ENCODE data around the gene RIMBP2.
"Not testable (repeated sequence)": the region's sequence is repeated elsewhere in the genome, so short reads cannot be mapped to it uniquely, and the experiment has no call there.

Gene RIMBP2

DNA sequence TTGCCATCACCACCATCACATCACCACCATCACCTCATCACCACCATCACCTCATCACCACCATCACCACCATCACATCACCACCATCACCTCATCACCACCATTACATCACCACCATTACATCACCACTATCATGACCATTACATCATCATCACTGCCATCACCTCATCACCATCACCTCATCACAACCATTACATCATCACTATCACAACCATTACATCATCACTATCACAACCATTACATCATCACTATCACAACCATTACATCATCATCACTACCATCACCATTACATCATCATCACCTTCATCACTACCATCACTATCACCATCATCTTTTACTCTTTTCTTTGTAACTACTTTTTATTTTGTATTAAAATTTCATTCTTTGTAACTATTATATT, 131.6 kb downstream of the RIMBP2 start:
- not testable (repeated sequence) for H3K27me3 ChIP-seq (ENCODE audit: control insufficient read depth in 1 of 2, insufficient read depth in 2 of 2, low read length in 2 of 2); H3K4me3 ChIP-seq (ENCODE audit: low read depth in 1 of 2, low read length in 2 of 2); H3K9me3 ChIP-seq (ENCODE audit: low read length); H3K36me3 ChIP-seq (ENCODE audit: insufficient read depth, low read length); H3K27ac ChIP-seq (ENCODE audit: low read depth, low read length); H3K9ac ChIP-seq (ENCODE audit: low read length); H3K4me1 ChIP-seq (ENCODE audit: insufficient read depth, low read length)

DNA sequence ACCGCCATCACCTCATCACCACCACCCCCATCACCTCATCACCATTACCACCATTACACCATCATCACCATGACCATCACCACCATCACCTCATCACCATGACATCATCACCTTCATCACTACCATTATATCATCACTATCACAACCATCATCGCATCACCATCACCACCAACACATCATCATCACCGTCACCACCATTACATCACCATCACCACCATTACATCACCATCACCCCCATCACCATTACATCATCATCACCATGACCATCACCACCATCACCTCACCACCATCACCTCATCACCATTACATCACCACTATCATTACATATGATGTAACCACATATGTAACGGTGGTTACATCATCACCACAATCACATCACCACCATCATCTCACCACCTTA, 132.3 kb downstream of the RIMBP2 start:
- Histone ChIP-seq H3K9ac (ENCODE audit: low read length) (no peak overlapping the region), H3K27me3 (ENCODE audit: control insufficient read depth in 1 of 2, insufficient read depth in 2 of 2, low read length in 2 of 2) (no peaks in the 10 kb centered on the region), H3K36me3 (ENCODE audit: insufficient read depth, low read length) (no peaks in the 10 kb centered on the region), H3K4me1 (ENCODE audit: insufficient read depth, low read length) (no peaks in the 10 kb centered on the region), H3K4me3 (ENCODE audit: low read depth in 1 of 2, low read length in 2 of 2) (no peak overlapping the region), H3K27ac (ENCODE audit: low read depth, low read length) (no peak overlapping the region), H3K9me3 (ENCODE audit: low read length) (no peaks in the 10 kb centered on the region)

DNA sequence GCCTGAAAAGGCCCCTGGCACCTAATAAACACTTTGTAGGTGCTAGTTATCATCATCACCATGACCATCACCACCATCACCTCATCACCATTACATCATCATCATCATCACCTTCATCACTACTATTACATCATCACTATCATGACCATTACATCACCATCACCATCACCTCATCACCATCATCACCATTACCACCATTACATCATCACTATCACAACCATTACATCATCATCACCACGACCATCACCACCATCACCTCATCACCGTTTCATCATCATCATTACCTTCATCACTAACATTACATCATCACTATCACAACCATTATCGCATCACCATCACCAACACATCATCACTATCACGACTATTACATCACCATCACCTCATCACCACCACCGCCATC, 132.8 kb downstream of the RIMBP2 start:
- H3K9me3 ChIP-seq (ENCODE audit: low read length) = no peaks in the 10 kb centered on the region
- H3K4me3 ChIP-seq (ENCODE audit: low read depth in 1 of 2, low read length in 2 of 2) = no peak overlapping the region
- no peaks in the 10 kb centered on the region for H3K4me1 ChIP-seq (ENCODE audit: insufficient read depth, low read length)
- no peak overlapping the region for H3K9ac ChIP-seq (ENCODE audit: low read length)
- no peaks in the 10 kb centered on the region for H3K36me3 ChIP-seq (ENCODE audit: insufficient read depth, low read length)
- H3K27ac ChIP-seq (ENCODE audit: low read depth, low read length) = no peak overlapping the region
- H3K27me3 ChIP-seq (ENCODE audit: control insufficient read depth in 1 of 2, insufficient read depth in 2 of 2, low read length in 2 of 2) = no peaks in the 10 kb centered on the region

GRCh38 chr12:130582286-130582685, 133.8 kb downstream of the RIMBP2 start:
- H3K27ac ChIP-seq (ENCODE audit: low read depth, low read length) = no peak overlapping the region
- H3K27me3 ChIP-seq (ENCODE audit: control insufficient read depth in 1 of 2, insufficient read depth in 2 of 2, low read length in 2 of 2) = no peaks in the 10 kb centered on the region
- no peaks in the 10 kb centered on the region for H3K4me1 ChIP-seq (ENCODE audit: insufficient read depth, low read length)
- no peak overlapping the region for H3K4me3 ChIP-seq (ENCODE audit: low read depth in 1 of 2, low read length in 2 of 2)
- H3K36me3 ChIP-seq (ENCODE audit: insufficient read depth, low read length) = no peaks in the 10 kb centered on the region
- no peak overlapping the region for H3K9ac ChIP-seq (ENCODE audit: low read length)
- H3K9me3 ChIP-seq (ENCODE audit: low read length) = no peaks in the 10 kb centered on the region

GRCh38 chr12:130581782-130582181, 134.3 kb downstream of the RIMBP2 start:
- Histone ChIP-seq H3K36me3 (ENCODE audit: insufficient read depth, low read length) (no peaks in the 10 kb centered on the region), H3K27me3 (ENCODE audit: control insufficient read depth in 1 of 2, insufficient read depth in 2 of 2, low read length in 2 of 2) (no peaks in the 10 kb centered on the region), H3K4me1 (ENCODE audit: insufficient read depth, low read length) (no peaks in the 10 kb centered on the region), H3K4me3 (ENCODE audit: low read depth in 1 of 2, low read length in 2 of 2) (no peak overlapping the region), H3K9ac (ENCODE audit: low read length) (no peak overlapping the region), H3K27ac (ENCODE audit: low read depth, low read length) (no peak overlapping the region), H3K9me3 (ENCODE audit: low read length) (no peaks in the 10 kb centered on the region)

DNA sequence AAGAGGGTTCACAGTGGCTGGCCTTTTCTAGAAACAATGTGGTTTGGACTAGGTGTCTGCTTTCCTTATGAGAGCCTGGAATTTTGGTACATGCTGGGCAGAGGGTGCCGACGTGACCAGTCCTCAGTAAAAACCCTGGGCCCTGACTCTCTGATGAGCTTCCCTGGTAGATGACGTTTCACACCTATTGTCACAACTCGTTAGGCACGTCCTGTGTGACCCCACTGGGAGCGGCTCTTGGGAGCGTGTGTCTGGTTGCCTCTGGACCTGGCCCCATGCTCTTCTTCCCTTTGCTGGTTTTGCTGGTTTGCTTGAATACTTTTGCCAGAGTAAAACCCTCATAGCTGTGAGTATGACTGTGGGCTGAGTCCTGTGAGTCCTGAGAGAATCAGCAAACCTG, 136.9 kb downstream of the RIMBP2 start:
- Histone ChIP-seq H3K27ac (ENCODE audit: low read depth, low read length) (no peak overlapping the region), H3K4me1 (ENCODE audit: insufficient read depth, low read length) (no peaks in the 10 kb centered on the region)

GRCh38 chr12:130577351-130577750, 138.7 kb downstream of the RIMBP2 start:
- no peak overlapping the region for H3K9ac ChIP-seq (ENCODE audit: low read length)
- no peaks in the 10 kb centered on the region for H3K36me3 ChIP-seq (ENCODE audit: insufficient read depth, low read length)
- H3K27me3 ChIP-seq (ENCODE audit: control insufficient read depth in 1 of 2, insufficient read depth in 2 of 2, low read length in 2 of 2) = no peaks in the 10 kb centered on the region
- no peak overlapping the region for H3K27ac ChIP-seq (ENCODE audit: low read depth, low read length)
- H3K4me3 ChIP-seq (ENCODE audit: low read depth in 1 of 2, low read length in 2 of 2) = no peak overlapping the region
- no peaks in the 10 kb centered on the region for H3K4me1 ChIP-seq (ENCODE audit: insufficient read depth, low read length)
- no peaks in the 10 kb centered on the region for H3K9me3 ChIP-seq (ENCODE audit: low read length)

More for the DNA sequence above, 136.9 kb downstream of the RIMBP2 start:
- Histone ChIP-seq H3K9ac (ENCODE audit: low read length) (no peak overlapping the region), H3K27me3 (ENCODE audit: control insufficient read depth in 1 of 2, insufficient read depth in 2 of 2, low read length in 2 of 2) (no peaks in the 10 kb centered on the region), H3K9me3 (ENCODE audit: low read length) (no peaks in the 10 kb centered on the region), H3K4me3 (ENCODE audit: low read depth in 1 of 2, low read length in 2 of 2) (no peak overlapping the region), H3K36me3 (ENCODE audit: insufficient read depth, low read length) (no peaks in the 10 kb centered on the region)

GRCh38 chr12:130576371-130576816, 139.7 kb downstream of the RIMBP2 start:
- H3K9me3 ChIP-seq (ENCODE audit: low read length) = no peaks in the 10 kb centered on the region
- no peak overlapping the region for H3K9ac ChIP-seq (ENCODE audit: low read length)
- no peak overlapping the region for H3K27ac ChIP-seq (ENCODE audit: low read depth, low read length)

GRCh38 chr12:130574402-130574801, 141.7 kb downstream of the RIMBP2 start:
- no peaks in the 10 kb centered on the region for H3K9me3 ChIP-seq (ENCODE audit: low read length)
- H3K9ac ChIP-seq (ENCODE audit: low read length) = no peak overlapping the region
- H3K4me1 ChIP-seq (ENCODE audit: insufficient read depth, low read length) = no peaks in the 10 kb centered on the region
- no peak overlapping the region for H3K4me3 ChIP-seq (ENCODE audit: low read depth in 1 of 2, low read length in 2 of 2)
- no peak overlapping the region for H3K27ac ChIP-seq (ENCODE audit: low read depth, low read length)
- no peaks in the 10 kb centered on the region for H3K36me3 ChIP-seq (ENCODE audit: insufficient read depth, low read length)
- H3K27me3 ChIP-seq (ENCODE audit: control insufficient read depth in 1 of 2, insufficient read depth in 2 of 2, low read length in 2 of 2) = no peaks in the 10 kb centered on the region

More at GRCh38 chr12:130576371-130576816, 139.7 kb downstream of the RIMBP2 start:
- no peaks in the 10 kb centered on the region for H3K36me3 ChIP-seq (ENCODE audit: insufficient read depth, low read length)
- H3K4me1 ChIP-seq (ENCODE audit: insufficient read depth, low read length) = no peaks in the 10 kb centered on the region
- no peaks in the 10 kb centered on the region for H3K27me3 ChIP-seq (ENCODE audit: control insufficient read depth in 1 of 2, insufficient read depth in 2 of 2, low read length in 2 of 2)
- H3K4me3 ChIP-seq (ENCODE audit: low read depth in 1 of 2, low read length in 2 of 2) = no peak overlapping the region

DNA sequence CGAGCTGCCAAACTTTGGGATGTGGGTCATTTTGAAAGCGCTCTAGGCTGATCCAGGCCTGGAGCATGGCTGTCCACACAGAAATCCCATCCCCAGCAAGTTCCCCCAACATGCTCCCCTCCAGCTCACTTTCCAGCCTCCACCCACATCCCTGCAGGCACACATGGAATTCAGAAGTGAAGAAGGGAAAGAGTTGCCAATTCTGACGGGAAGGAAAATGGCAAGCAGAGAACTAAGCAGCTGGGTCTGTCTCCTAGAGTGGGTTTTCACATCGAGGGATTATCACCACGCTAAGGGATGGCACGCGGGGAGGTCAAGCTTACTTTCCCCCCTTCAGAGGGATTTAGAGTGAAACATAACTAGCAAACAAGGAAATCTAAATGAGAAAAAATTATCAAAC, 142.3 kb downstream of the RIMBP2 start:
- Histone ChIP-seq H3K9ac (ENCODE audit: low read length) (no peak overlapping the region), H3K4me1 (ENCODE audit: insufficient read depth, low read length) (no peaks in the 10 kb centered on the region), H3K27me3 (ENCODE audit: control insufficient read depth in 1 of 2, insufficient read depth in 2 of 2, low read length in 2 of 2) (no peaks in the 10 kb centered on the region), H3K4me3 (ENCODE audit: low read depth in 1 of 2, low read length in 2 of 2) (no peak overlapping the region), H3K36me3 (ENCODE audit: insufficient read depth, low read length) (no peaks in the 10 kb centered on the region), H3K9me3 (ENCODE audit: low read length) (no peaks in the 10 kb centered on the region), H3K27ac (ENCODE audit: low read depth, low read length) (no peak overlapping the region)

GRCh38 chr12:130573235-130573634, 142.9 kb downstream of the RIMBP2 start:
- no peaks in the 10 kb centered on the region for H3K27me3 ChIP-seq (ENCODE audit: control insufficient read depth in 1 of 2, insufficient read depth in 2 of 2, low read length in 2 of 2)
- no peak overlapping the region for H3K27ac ChIP-seq (ENCODE audit: low read depth, low read length)
- no peak overlapping the region for H3K9ac ChIP-seq (ENCODE audit: low read length)
- no peaks in the 10 kb centered on the region for H3K9me3 ChIP-seq (ENCODE audit: low read length)
- no peaks in the 10 kb centered on the region for H3K36me3 ChIP-seq (ENCODE audit: insufficient read depth, low read length)
- no peak overlapping the region for H3K4me3 ChIP-seq (ENCODE audit: low read depth in 1 of 2, low read length in 2 of 2)
- H3K4me1 ChIP-seq (ENCODE audit: insufficient read depth, low read length) = no peaks in the 10 kb centered on the region

GRCh38 chr12:130572553-130572952, 143.5 kb downstream of the RIMBP2 start:
- no peak overlapping the region for H3K27ac ChIP-seq (ENCODE audit: low read depth, low read length)

More at GRCh38 chr12:130572553-130572952, 143.5 kb downstream of the RIMBP2 start:
- Histone ChIP-seq H3K36me3 (ENCODE audit: insufficient read depth, low read length) (no peaks in the 10 kb centered on the region), H3K9ac (ENCODE audit: low read length) (no peak overlapping the region), H3K9me3 (ENCODE audit: low read length) (no peaks in the 10 kb centered on the region), H3K27me3 (ENCODE audit: control insufficient read depth in 1 of 2, insufficient read depth in 2 of 2, low read length in 2 of 2) (no peaks in the 10 kb centered on the region), H3K4me1 (ENCODE audit: insufficient read depth, low read length) (no peaks in the 10 kb centered on the region), H3K4me3 (ENCODE audit: low read depth in 1 of 2, low read length in 2 of 2) (no peak overlapping the region)

Data from muscle layer of colon (tissue), 2 donors.